ENCODE data around the gene GATAD1.

The GATAD1 gene

DNA sequence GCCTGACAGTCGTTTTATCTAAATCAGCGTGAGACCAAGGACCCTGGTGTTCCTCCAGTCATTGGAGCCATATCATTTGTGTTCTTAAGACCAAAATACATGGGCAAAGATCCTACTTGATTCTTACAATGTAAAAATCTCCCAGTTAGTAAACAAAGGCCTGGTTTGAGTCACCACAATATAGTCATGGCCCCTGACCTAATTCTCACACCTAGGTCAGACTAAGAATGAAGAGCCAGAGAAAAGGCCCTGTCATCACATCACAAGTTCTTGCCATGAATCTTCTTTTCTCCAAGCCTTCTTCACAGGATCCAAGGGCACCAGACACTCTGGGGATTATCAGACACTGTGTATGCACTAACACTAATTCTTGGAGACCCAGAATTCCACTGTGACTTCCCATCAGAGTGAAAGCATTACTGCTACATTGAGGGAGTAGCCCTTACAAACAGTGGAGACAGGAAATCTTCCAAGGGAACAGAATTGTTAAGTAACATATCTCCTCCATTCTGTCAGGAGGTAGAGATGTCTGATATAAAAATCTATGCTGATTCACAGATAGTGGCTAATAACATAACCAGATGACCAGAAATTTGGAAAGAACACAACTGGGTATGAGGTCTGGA is 38.1 kb downstream of the GATAD1 start:
- no peak for DNase-seq

DNA sequence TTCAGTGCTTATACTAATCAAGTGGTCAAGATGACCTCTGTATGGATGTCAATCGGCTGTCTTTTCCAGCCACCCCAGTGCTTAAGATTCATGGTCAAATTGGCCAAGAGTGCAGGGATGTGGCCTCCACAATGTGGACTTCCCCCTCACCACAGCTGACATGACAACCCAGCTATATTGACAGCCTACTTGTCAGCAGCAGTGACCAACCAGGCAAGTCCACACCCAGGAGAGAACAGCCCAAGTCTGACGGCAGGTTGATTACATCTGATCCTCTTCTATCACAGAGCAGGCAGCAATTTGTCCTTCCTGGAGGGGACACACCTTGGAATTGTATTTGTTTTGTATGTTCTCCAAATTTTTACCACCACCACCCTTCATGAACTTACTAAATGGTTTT is 38.7 kb downstream of the GATAD1 start:
- no peak for DNase-seq

DNA sequence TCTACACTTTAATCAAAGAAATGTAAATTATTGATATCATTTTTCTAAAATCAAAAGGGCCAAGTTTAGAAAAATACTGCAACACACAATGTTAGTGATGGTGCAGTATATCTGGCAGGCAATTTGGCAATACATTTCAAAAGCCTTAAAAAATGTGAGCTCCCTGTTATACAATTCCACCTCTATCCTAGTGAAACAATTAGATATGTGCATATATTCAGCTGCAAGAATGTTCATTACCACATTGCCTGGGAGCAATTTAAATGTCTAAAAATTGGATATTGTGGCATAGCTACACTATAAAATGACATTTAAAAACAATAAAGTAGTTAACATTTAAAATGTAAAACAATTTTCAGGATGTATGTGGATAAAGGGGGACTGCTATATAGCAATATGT is 40.5 kb downstream of the GATAD1 start:
- no peak for DNase-seq

DNA sequence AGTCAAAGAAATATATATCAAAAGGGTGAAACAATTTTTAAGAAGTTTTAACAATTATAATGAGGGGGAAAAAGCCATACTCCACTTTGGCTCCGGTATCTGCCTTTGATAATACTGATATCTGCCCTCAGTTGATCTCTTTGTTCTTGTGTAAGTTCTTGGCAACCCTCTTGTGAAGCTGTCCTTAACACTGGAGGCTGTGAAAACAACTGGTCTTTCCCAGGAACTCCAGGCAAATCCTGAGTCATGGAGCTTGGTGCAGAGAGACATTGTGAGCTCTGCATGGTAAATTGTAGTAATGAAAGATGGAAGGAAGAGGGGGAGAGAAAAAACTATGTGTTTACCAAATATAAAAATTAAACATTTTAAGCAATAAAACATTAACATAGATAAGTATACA is 42.4 kb downstream of the GATAD1 start:
- DNase-seq, result no peak

DNA sequence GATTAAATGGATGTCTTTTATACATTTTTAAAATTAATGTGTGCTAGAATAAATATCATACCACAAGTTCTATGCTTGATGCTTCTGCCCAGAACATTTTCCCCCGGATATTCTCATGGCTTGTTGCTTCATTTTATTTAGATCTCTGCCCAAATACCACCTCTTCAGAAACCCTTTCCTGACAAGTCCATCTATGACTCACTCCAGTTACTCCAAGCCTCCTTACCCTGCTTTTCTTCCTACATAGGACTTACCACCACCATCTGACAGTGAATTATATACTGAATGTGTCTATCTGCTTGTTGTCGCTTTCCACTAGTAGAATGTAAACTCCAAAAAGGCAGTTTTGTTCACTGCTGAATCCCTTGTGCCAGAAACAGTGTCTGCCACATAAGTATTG is 49.6 kb downstream of the GATAD1 start:
- no peak for DNase-seq

DNA sequence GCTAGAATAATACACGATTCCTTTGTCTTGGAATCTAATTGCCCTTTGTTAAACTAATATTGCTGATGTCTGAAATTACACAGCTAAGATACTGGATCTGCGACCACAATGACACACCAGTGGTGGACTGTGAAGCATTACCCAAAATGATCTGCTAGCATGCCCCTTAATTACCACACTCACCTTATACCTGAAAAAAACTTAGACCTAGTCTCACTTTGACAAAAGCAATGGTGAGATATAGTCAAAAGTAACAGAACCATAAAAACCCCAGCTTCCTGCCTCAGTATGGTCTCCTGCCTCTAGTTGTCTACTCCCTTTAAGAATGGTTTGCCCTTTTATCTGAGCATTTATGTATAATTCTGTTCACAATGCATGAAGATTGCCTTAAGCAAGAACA is 51.3 kb downstream of the GATAD1 start:
- no peak for DNase-seq

DNA sequence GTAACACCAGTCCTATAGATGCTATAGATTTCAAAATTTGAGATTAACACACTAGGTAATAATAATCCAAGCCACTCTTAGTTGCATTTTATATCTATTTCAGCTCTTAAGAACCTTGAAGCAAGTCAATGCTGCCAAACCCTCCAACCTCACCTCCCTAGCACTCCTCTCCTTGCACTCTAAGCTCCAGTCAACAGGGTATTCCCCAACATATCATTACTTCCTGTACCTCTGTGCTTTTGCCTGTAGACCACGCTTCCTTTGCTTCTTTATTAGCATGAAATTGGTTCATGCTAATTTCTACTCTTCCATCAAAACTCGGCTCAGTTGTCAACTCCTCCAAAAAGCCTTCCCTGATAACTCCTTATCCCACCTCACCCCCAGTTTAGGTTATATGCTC is 56.5 kb downstream of the GATAD1 start:
- DNase-seq, result no peak

DNA sequence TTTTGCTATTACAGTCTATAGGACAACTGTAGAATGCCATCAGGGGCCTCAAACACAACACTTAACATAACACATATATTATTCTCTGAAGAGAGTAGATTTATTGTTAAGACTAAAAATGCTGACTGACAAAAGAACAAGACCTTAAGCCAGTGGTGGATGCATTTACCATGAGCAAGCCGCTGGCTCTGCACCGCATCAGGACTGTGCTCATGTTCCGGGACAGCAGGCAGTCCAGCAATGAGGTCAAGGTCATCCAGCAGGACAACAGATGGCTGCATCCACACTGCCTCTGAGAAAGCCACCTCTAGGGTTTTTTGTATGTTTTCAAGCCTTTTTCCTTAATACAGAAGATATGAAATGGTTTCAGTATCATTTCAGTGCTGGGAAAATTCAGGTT is 57.3 kb downstream of the GATAD1 start:
- no peak for DNase-seq

DNA sequence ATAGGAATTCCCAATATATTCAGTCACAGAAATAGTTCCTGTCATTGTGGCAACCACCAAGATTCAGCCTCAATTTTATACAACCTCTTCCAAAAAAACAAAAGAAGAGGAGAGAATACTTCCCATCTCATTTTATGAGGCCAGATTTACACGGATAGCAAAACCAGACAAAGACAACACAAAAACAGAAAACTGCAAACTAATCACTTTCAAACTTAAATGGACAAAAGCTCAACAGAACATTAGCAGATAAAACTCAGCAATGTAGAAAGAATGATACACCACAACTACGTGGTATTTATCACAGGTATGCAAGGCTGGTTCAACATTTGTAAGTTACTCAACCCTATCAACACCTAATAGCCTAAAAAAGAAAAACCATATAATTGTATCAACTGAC is 59.1 kb downstream of the GATAD1 start:
- no peak for DNase-seq

DNA sequence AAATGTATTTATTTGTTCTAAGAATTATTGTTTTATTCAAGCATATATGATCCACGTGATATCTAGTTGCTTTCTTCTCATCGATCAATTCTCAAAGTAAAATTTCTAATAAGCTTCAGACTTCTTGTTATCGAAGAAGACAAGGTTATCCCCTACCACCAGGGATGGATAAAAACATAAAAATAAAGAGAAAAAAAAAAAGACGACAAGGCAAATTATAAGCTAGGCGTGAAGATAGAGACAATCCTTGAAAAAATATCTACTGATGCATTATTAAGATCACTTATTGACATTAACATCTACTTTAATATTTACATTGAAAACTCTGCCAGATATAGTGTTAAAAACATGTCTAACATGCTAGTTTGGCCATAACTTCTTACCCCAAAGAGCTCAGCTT is 61.7 kb downstream of the GATAD1 start:
- DNase-seq, result no peak

Data from stimulated activated naive CD4-positive, alpha-beta T cell (primary cell).